ENCODE data around the gene NDUFAF3. TPM values are rescaled to one million over a fixed set of nuclear protein-coding genes. Genes with fewer than 3 reads are reported as not detected.

Gene NDUFAF3
- total RNA-seq, 1 donor from 2014 or later, result 75.4 TPM

DNA sequence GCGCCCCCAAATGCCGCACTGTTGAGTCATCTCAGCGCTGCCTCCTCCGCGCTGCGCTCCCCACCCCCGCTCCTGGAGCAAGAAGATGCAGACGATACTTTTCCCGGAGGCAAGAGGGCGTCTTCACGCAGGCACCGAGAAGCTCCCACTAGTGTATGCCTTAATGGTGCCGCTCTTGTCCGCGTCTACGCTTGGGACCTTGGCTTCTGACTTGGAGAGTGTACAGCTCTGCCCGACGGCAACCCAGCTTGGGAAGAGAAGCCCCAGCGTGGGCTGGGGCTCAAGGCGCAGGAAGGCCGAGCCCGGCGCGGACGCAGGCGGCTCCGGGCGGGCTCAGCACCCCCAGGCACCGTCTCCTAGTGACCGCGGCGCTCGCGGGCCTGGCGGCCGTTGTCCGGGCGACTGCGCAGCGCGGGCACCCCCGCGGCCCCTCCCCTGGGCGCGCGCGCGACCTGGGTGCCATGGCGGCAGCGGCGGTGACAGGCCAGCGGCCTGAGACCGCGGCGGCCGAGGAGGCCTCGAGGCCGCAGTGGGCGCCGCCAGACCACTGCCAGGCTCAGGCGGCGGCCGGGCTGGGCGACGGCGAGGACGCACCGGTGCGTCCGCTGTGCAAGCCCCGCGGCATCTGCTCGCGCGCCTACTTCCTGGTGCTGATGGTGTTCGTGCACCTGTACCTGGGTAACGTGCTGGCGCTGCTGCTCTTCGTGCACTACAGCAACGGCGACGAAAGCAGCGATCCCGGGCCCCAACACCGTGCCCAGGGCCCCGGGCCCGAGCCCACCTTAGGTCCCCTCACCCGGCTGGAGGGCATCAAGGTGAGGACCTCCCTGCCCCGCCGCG, 31.9 kb upstream of the NDUFAF3 start, which contains the start of gene P4HTM:
P4HTM (plus strand) TSS at position 446 of the 840 bp plus-strand sequence; CDS start at position 462, 16 bp downstream.
- H3K9me3 Mint-ChIP-seq (ENCODE audit: unreplicated experiment), result no peaks in the 10 kb centered on the region
- H3K79me2 ChIP-seq (ENCODE audit: insufficient read depth, low read length), result peaks cover 30% of the 10 kb centered on the region
- H3K9ac ChIP-seq (ENCODE audit: low read length), result peak within 1 kb of the TSS; percentile 78
- H3K36me3 Mint-ChIP-seq (ENCODE audit: low read depth, unreplicated experiment), result peaks cover 8% of the 10 kb centered on the region
- TF ChIP-seq CTCF (IDR thresholded peaks at IDR 0.05; ENCODE audit: insufficient read depth, low read depth, low read length) (no peak), EZH2 (IDR thresholded peaks at IDR 0.05; ENCODE audit: insufficient read depth, low read length) (no peak)
- peak within 1 kb of the TSS; percentile 89 for H3K4me3 Mint-ChIP-seq (ENCODE audit: unreplicated experiment)
- peak within 1 kb of the TSS; percentile 84 for H3K4me2 ChIP-seq (ENCODE audit: low read length)
- H3K27me3 Mint-ChIP-seq (ENCODE audit: low read depth, unreplicated experiment), result no peaks in the 10 kb centered on the region
- H3K27ac Mint-ChIP-seq (ENCODE audit: unreplicated experiment), result peak within 1 kb of the TSS; percentile 97
- H3K27me3 ChIP-seq (ENCODE audit: insufficient read depth, low read length), result no peaks in the 10 kb centered on the region
- FAIRE-seq, result peak; percentile 39
- H2AFZ ChIP-seq (ENCODE audit: low read depth, low read length), result peak within 1 kb of the TSS; percentile 69
- peak within 1 kb of the TSS; percentile 69 for H3K4me3 ChIP-seq (ENCODE audit: insufficient read depth, low read depth, low read length)
- H3K9me3 ChIP-seq (ENCODE audit: insufficient read depth, low read depth, low read length), result no peaks in the 10 kb centered on the region
- DNase-seq (ENCODE audit: low read depth), result peak; percentile 91
- peaks cover 20% of the 10 kb centered on the region for H3K4me1 Mint-ChIP-seq (ENCODE audit: low read depth, unreplicated experiment)
- H3K36me3 ChIP-seq (ENCODE audit: insufficient read depth, low read length), result peaks cover 6% of the 10 kb centered on the region
- H3K4me1 ChIP-seq (ENCODE audit: insufficient read depth, low read length), result peaks cover 23% of the 10 kb centered on the region
- H3K27ac ChIP-seq (ENCODE audit: low read depth, low read length), result peak within 1 kb of the TSS; percentile 88
- peaks cover 12% of the 10 kb centered on the region for H4K20me1 ChIP-seq (ENCODE audit: insufficient read depth, low read length)

DNA sequence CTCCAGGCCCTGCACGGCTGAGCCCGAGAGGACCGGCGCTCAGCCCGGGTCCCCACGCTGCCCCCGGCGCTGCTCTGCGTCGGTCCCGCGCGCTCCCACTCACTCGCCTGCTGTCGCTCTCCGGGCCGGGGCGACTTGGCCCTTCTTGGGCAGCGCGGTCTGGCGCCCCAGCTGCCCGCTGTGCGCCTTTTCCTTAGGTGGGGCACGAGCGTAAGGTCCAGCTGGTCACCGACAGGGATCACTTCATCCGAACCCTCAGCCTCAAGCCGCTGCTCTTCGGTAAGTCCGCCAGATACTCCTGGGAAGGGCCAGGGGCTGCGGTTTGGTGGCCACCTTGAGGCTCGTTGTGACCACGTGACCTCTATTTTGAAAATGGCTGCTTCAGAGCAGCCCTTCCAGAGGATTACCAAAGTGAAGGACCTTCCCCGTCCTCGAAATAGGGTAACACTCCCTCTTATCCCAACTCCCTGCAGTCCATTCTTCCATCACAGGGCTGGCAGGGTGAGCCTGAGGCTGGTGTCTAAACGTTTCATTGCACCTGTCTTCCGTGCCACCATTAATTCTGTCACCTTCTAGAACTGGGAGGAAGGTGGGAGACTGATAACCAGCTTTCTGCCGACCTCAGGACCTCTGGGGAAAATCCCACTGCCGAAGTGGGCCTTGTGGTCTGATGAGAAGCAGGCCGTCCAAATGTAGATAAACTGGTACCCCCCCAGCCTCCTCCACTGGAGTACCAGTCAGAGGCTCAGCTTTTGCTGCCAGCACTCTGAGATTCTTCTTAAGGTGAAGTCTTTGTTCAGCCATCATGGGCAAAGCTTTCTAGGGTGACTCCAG, 31.1 kb upstream of the NDUFAF3 start:
- H3K27me3 ChIP-seq (ENCODE audit: insufficient read depth, low read length), result no peaks in the 10 kb centered on the region
- peaks cover 20% of the 10 kb centered on the region for H3K4me1 Mint-ChIP-seq (ENCODE audit: low read depth, unreplicated experiment)
- peaks cover 4% of the 10 kb centered on the region for H3K36me3 Mint-ChIP-seq (ENCODE audit: low read depth, unreplicated experiment)
- H3K9me3 ChIP-seq (ENCODE audit: insufficient read depth, low read depth, low read length), result no peaks in the 10 kb centered on the region
- no peak for TF ChIP-seq CTCF (IDR thresholded peaks at IDR 0.05; ENCODE audit: insufficient read depth, low read depth, low read length)
- no peak for TF ChIP-seq EZH2 (IDR thresholded peaks at IDR 0.05; ENCODE audit: insufficient read depth, low read length)
- H4K20me1 ChIP-seq (ENCODE audit: insufficient read depth, low read length), result peaks cover 12% of the 10 kb centered on the region
- no peaks in the 10 kb centered on the region for H3K27me3 Mint-ChIP-seq (ENCODE audit: low read depth, unreplicated experiment)
- no peak for FAIRE-seq
- H3K9me3 Mint-ChIP-seq (ENCODE audit: unreplicated experiment), result no peaks in the 10 kb centered on the region
- H3K27ac ChIP-seq (ENCODE audit: low read depth, low read length), result peak overlapping the region; percentile 88
- peak overlapping the region; percentile 89 for H3K4me3 Mint-ChIP-seq (ENCODE audit: unreplicated experiment)
- H3K9ac ChIP-seq (ENCODE audit: low read length), result peak overlapping the region; percentile 78
- peak overlapping the region; percentile 84 for H3K4me2 ChIP-seq (ENCODE audit: low read length)
- H3K27ac Mint-ChIP-seq (ENCODE audit: unreplicated experiment), result peak overlapping the region; percentile 41
- peaks cover 23% of the 10 kb centered on the region for H3K4me1 ChIP-seq (ENCODE audit: insufficient read depth, low read length)
- H2AFZ ChIP-seq (ENCODE audit: low read depth, low read length), result peak overlapping the region; percentile 69
- no peak for DNase-seq (ENCODE audit: low read depth)
- peaks cover 32% of the 10 kb centered on the region for H3K79me2 ChIP-seq (ENCODE audit: insufficient read depth, low read length)
- peak overlapping the region; percentile 69 for H3K4me3 ChIP-seq (ENCODE audit: insufficient read depth, low read depth, low read length)
- H3K36me3 ChIP-seq (ENCODE audit: insufficient read depth, low read length), result peaks cover 5% of the 10 kb centered on the region
